ENCODE data around the gene SCPEP1. TPM values are rescaled to one million over a fixed set of nuclear protein-coding genes. Genes with fewer than 3 reads are reported as not detected.

SCPEP1 gene
- total RNA-seq, 1 experiment from 2014 or later: 55.6 TPM

DNA sequence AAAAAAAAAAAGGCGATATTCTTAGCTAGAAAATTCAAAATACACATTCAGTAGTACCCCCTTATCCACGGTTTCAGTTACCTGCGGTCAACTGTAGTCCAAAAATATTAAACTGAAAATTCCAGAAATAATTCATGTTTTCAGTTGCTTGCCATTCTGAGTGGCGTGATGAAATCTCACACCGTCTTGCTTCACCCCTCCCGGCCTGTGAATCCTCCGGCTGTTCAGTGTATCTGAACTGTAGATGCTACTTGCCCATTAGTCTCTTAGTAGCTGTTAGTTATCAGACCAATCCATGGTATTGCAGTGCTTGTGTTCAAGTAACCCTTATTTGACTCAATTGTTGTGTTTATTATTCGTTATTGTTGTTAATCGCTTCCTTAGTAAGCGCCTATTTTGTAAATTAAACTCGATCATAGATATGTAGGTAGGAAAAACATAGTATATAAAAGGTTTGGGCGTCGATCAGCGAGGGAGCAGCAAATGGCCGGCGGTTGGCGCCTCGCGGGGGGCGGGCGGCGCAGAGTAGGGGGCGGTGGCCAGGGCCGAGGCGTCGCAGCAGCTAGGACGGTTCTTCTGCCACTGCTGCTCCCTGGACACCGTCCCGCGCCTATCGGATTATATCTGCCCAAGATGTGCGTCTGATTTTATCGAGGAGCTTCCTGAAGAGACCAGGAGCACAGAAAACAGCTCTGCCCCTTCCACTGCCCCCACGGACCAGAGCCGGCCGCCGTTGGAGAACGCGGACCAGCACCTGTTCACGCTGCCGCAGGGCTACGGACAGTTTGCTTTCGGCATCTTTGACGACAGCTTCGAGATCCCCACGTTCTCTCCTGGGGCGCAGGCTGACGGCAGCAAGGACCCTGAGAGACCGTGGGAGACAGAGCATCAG, 67.3 kb downstream of the SCPEP1 start:
- H3K36me3 ChIP-seq: no peaks in the 10 kb centered on the region
- H3K9me3 ChIP-seq: no peaks in the 10 kb centered on the region
- no peak overlapping the region for H3K4me3 ChIP-seq
- no peaks in the 10 kb centered on the region for H3K27me3 ChIP-seq
- no peak for DNase-seq

- no peaks in the 10 kb centered on the region for H3K36me3 ChIP-seq
- no peaks in the 10 kb centered on the region for H3K27me3 ChIP-seq
- H3K9me3 ChIP-seq: no peaks in the 10 kb centered on the region
- no peak overlapping the region for H3K4me3 ChIP-seq
- DNase-seq: no peak
These were observed 68.2 kb downstream of the SCPEP1 start for GRCh38 chr17:57045868-57046704.

DNA sequence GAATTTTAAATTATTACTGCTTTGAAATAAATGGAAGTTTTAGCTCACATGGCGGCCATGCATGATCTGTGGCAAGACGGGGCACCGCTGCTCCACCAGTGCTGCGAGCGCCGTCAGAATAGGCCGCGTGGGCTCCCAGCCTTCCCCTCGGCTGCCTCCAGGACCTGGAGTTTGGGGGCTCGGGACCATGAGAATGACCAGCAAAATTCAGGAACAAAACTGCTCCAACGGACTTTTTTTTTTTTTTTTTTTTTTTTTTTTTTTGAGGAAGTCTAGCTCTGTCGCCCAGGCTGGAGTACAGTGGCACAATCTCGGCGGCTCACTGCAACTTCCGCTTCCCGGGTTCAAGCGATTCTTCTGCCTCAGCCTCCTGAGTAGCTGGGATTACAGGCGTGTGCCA, 68.8 kb downstream of the SCPEP1 start:
- DNase-seq: no peak
- no peaks in the 10 kb centered on the region for H3K9me3 ChIP-seq
- H3K4me3 ChIP-seq: no peak overlapping the region
- H3K36me3 ChIP-seq: no peaks in the 10 kb centered on the region
- H3K27me3 ChIP-seq: no peaks in the 10 kb centered on the region

GRCh38 chr17:57048096-57048495, 70.2 kb downstream of the SCPEP1 start:
- DNase-seq: no peak
- Histone ChIP-seq H3K27me3 (no peaks in the 10 kb centered on the region), H3K9me3 (no peaks in the 10 kb centered on the region), H3K36me3 (no peaks in the 10 kb centered on the region), H3K4me3 (no peak overlapping the region)

DNA sequence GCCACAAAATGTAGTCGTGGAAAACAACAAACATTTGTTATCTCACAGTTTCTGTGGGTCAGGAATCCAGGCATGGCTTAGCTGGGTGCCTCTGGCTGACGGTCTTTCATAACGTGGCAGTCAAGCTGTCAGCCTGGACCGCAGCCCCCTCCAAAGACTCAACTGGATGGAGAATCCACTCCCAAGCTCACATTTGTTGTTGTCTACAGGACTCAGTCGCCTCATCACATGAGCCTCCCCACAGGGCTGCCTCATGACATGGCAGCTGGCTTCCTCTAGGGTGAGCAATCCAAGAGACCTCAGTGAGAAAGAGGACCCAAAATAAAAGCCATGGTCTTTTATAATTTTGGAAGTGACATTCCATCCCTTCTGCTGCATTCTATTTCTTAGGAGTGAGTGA, 72.4 kb downstream of the SCPEP1 start:
- H3K27me3 ChIP-seq: no peaks in the 10 kb centered on the region
- no peak for DNase-seq
- no peak overlapping the region for H3K4me3 ChIP-seq
- no peaks in the 10 kb centered on the region for H3K36me3 ChIP-seq
- H3K9me3 ChIP-seq: no peaks in the 10 kb centered on the region

- Histone ChIP-seq H3K4me3 (no peak overlapping the region), H3K9me3 (no peaks in the 10 kb centered on the region), H3K36me3 (no peaks in the 10 kb centered on the region), H3K27me3 (no peaks in the 10 kb centered on the region)
- no peak for DNase-seq
These were observed 74.0 kb downstream of the SCPEP1 start for GRCh38 chr17:57051886-57052361.

Other genes starting within 250 kb of the SCPEP1 start
- gene C17orf67, start 144.2 kb upstream of the SCPEP1 start, total RNA-seq (2014; rRNA removed; shearing (Covaris generic); ENCODE audit: low replicate concordance): 0.63 TPM in 1 of 2 replicates, not detected in the other
- gene DGKE, start 144.0 kb upstream of the SCPEP1 start, total RNA-seq (2014; rRNA removed; shearing (Covaris generic); ENCODE audit: low replicate concordance): 4.0 and 7.9 TPM in 2 replicates
- 12.3 and 13.6 TPM in 2 replicates for gene TRIM25, start 64.1 kb upstream of the SCPEP1 start, total RNA-seq (2014; rRNA removed; shearing (Covaris generic); ENCODE audit: low replicate concordance)
- 14.2 and 19.3 TPM in 2 replicates for gene COIL, start 17.1 kb upstream of the SCPEP1 start, total RNA-seq (2014; rRNA removed; shearing (Covaris generic); ENCODE audit: low replicate concordance)
- gene AKAP1, start 107.1 kb downstream of the SCPEP1 start, total RNA-seq (2014; rRNA removed; shearing (Covaris generic); ENCODE audit: low replicate concordance): 3.4 and 7.0 TPM in 2 replicates

Measured in MG63 (cell line).